ENCODE results near the gene GALNT13.

DNA sequence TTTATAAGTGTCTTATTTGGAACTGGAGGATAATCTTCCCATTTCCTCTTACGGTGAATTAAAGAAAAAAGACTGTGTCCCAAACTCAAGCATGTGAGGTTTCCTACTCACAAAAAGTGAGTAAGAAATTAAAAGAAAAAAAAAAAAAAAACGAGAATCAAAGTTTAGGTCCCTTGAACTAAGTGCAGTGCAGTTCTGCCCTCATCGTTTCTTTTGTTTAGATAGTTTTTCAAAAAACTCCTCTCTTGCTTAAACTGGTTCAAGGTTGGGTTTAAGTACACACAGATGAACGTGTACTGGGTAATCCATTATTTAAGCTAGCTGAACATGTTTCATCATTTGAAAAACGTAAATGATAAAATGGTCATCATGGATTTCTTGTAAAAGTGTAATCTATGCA lies 590.9 kb downstream of the GALNT13 start:
- TF ChIP-seq, protein P1, sequence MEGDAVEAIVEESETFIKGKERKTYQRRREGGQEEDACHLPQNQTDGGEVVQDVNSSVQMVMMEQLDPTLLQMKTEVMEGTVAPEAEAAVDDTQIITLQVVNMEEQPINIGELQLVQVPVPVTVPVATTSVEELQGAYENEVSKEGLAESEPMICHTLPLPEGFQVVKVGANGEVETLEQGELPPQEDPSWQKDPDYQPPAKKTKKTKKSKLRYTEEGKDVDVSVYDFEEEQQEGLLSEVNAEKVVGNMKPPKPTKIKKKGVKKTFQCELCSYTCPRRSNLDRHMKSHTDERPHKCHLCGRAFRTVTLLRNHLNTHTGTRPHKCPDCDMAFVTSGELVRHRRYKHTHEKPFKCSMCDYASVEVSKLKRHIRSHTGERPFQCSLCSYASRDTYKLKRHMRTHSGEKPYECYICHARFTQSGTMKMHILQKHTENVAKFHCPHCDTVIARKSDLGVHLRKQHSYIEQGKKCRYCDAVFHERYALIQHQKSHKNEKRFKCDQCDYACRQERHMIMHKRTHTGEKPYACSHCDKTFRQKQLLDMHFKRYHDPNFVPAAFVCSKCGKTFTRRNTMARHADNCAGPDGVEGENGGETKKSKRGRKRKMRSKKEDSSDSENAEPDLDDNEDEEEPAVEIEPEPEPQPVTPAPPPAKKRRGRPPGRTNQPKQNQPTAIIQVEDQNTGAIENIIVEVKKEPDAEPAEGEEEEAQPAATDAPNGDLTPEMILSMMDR (IDR thresholded peaks at IDR 0.05), result no peak
- TF ChIP-seq ZFX (IDR thresholded peaks at IDR 0.05; ENCODE audit: borderline replicate concordance), result no peak
